ENCODE data around the gene MMRN2. TPM values are rescaled to one million over a fixed set of nuclear protein-coding genes. Genes with fewer than 3 reads are reported as not detected.

MMRN2 gene
- total and polyA plus RNA-seq, 2 of the 8 experiments (the other 6 are each of a cell fraction or from before 2014, with no cell fraction given), result 1.2 TPM

DNA sequence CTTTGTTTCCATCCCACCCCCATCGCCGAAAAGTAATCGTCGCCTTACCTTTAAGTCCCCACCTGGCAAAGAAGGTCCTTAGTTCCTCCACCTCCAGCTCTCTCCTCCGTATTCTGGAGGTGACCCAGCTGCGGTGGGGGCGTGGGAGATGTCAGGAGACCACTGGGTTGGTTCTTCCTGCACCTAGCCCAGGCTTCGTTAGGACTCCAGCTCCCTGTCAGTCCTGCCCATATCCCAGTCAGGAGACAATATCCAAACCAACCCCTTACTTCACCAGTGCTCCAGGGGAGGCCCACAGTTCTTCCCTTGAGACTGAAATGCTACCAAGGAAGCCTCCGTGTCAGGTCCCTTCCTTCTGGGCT, 11.6 kb upstream of the MMRN2 start (continued):
- TF ChIP-seq, protein P1, sequence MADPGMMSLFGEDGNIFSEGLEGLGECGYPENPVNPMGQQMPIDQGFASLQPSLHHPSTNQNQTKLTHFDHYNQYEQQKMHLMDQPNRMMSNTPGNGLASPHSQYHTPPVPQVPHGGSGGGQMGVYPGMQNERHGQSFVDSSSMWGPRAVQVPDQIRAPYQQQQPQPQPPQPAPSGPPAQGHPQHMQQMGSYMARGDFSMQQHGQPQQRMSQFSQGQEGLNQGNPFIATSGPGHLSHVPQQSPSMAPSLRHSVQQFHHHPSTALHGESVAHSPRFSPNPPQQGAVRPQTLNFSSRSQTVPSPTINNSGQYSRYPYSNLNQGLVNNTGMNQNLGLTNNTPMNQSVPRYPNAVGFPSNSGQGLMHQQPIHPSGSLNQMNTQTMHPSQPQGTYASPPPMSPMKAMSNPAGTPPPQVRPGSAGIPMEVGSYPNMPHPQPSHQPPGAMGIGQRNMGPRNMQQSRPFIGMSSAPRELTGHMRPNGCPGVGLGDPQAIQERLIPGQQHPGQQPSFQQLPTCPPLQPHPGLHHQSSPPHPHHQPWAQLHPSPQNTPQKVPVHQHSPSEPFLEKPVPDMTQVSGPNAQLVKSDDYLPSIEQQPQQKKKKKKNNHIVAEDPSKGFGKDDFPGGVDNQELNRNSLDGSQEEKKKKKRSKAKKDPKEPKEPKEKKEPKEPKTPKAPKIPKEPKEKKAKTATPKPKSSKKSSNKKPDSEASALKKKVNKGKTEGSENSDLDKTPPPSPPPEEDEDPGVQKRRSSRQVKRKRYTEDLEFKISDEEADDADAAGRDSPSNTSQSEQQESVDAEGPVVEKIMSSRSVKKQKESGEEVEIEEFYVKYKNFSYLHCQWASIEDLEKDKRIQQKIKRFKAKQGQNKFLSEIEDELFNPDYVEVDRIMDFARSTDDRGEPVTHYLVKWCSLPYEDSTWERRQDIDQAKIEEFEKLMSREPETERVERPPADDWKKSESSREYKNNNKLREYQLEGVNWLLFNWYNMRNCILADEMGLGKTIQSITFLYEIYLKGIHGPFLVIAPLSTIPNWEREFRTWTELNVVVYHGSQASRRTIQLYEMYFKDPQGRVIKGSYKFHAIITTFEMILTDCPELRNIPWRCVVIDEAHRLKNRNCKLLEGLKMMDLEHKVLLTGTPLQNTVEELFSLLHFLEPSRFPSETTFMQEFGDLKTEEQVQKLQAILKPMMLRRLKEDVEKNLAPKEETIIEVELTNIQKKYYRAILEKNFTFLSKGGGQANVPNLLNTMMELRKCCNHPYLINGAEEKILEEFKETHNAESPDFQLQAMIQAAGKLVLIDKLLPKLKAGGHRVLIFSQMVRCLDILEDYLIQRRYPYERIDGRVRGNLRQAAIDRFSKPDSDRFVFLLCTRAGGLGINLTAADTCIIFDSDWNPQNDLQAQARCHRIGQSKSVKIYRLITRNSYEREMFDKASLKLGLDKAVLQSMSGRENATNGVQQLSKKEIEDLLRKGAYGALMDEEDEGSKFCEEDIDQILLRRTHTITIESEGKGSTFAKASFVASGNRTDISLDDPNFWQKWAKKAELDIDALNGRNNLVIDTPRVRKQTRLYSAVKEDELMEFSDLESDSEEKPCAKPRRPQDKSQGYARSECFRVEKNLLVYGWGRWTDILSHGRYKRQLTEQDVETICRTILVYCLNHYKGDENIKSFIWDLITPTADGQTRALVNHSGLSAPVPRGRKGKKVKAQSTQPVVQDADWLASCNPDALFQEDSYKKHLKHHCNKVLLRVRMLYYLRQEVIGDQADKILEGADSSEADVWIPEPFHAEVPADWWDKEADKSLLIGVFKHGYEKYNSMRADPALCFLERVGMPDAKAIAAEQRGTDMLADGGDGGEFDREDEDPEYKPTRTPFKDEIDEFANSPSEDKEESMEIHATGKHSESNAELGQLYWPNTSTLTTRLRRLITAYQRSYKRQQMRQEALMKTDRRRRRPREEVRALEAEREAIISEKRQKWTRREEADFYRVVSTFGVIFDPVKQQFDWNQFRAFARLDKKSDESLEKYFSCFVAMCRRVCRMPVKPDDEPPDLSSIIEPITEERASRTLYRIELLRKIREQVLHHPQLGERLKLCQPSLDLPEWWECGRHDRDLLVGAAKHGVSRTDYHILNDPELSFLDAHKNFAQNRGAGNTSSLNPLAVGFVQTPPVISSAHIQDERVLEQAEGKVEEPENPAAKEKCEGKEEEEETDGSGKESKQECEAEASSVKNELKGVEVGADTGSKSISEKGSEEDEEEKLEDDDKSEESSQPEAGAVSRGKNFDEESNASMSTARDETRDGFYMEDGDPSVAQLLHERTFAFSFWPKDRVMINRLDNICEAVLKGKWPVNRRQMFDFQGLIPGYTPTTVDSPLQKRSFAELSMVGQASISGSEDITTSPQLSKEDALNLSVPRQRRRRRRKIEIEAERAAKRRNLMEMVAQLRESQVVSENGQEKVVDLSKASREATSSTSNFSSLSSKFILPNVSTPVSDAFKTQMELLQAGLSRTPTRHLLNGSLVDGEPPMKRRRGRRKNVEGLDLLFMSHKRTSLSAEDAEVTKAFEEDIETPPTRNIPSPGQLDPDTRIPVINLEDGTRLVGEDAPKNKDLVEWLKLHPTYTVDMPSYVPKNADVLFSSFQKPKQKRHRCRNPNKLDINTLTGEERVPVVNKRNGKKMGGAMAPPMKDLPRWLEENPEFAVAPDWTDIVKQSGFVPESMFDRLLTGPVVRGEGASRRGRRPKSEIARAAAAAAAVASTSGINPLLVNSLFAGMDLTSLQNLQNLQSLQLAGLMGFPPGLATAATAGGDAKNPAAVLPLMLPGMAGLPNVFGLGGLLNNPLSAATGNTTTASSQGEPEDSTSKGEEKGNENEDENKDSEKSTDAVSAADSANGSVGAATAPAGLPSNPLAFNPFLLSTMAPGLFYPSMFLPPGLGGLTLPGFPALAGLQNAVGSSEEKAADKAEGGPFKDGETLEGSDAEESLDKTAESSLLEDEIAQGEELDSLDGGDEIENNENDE (IDR thresholded peaks at IDR 0.05; ENCODE audit: insufficient replicate concordance, low read length), result no peak
- no peak for TF ChIP-seq SP4 (IDR thresholded peaks at IDR 0.05; ENCODE audit: low read length)
- TF ChIP-seq NANOG (IDR thresholded peaks at IDR 0.05; ENCODE audit: insufficient read depth, low read depth, low read length, poor library complexity, severe bottlenecking), result no peak
- no peak for TF ChIP-seq TEAD4 (IDR thresholded peaks at IDR 0.05; ENCODE audit: low read depth, low read length)
- TF ChIP-seq BCL11A (IDR thresholded peaks at IDR 0.05; ENCODE audit: low read depth in 2 of 2, low read length in 2 of 2), result no peak
